GM12878 (cell line): ENCODE measurements around the gene TRERF1.

ENCODE experiments used
- CBX3 ChIP-seq: fragments of 200-600 bp; sonication (generic); IDR thresholded peaks from 2 replicates; pipeline ENCODE4 v1.6.1; 2016; ENCODE audit warnings: low read depth, borderline replicate concordance
- EGR1 ChIP-seq, 2 experiments: IDR thresholded peaks; 1 replicate in 1 of 2; 2 replicates in 1 of 2; pipeline ENCODE4 v1.6.1; 2011 to 2012; ENCODE audit warnings: low read depth in 2 of 2, low read length in 2 of 2, borderline replicate concordance in 1 of 2, mild to moderate bottlenecking in 1 of 2, moderate library complexity in 1 of 2
- EZH2 ChIP-seq: IDR thresholded peaks from 2 replicates; pipeline ENCODE4 v1.6.1; 2012; ENCODE audit warnings: low read depth, mild to moderate bottlenecking, control low read depth, inconsistent platforms, low read length, borderline replicate concordance; ENCODE audit not compliant: control insufficient read depth
- MEF2A ChIP-seq: IDR thresholded peaks from 2 replicates; pipeline ENCODE4 v1.6.1; 2011; ENCODE audit warnings: low read depth, mild to moderate bottlenecking, low read length, moderate library complexity; ENCODE audit not compliant: insufficient read depth
- NRF1 ChIP-seq: conservative IDR thresholded peaks from 2 replicates; pipeline ENCODE4 v1.6.1; 2011; ENCODE audit warnings: mild to moderate bottlenecking, low read depth, low read length, improper control_type of control experiment
- POLR2A ChIP-seq: IDR thresholded peaks from 2 replicates; pipeline ENCODE4 v1.6.1; 2011; ENCODE audit warnings: low read depth, mild to moderate bottlenecking, low read length
- POLR2AphosphoS5 ChIP-seq: IDR thresholded peaks from 2 replicates; pipeline ENCODE4 v1.6.1; 2011; ENCODE audit warnings: mild to moderate bottlenecking, low read length, inconsistent platforms
- SIN3A ChIP-seq: IDR thresholded peaks from 2 replicates; pipeline ENCODE4 v1.6.1; 2012; ENCODE audit warnings: low read depth, low read length, improper control_type of control experiment
- SMC3 ChIP-seq: IDR thresholded peaks from 2 replicates; pipeline ENCODE4 v1.6.1; 2011; ENCODE audit warnings: low read length, improper control_type of control experiment, borderline replicate concordance
- ZNF207 ChIP-seq: fragments of 450-650 bp; IDR thresholded peaks from 2 replicates; pipeline ENCODE4 v1.6.1; 2014; ENCODE audit warnings: antibody characterized with exemption, mild to moderate bottlenecking, borderline replicate concordance
- ZNF384 ChIP-seq: IDR thresholded peaks from 2 replicates; pipeline ENCODE4 v1.6.1; 2012; ENCODE audit warnings: low read depth, mild to moderate bottlenecking, low read length, improper control_type of control experiment, borderline replicate concordance
- TF ChIP-seq, protein P1 (sequence below): fragments of 150-350 bp; IDR thresholded peaks from 2 replicates; pipeline ENCODE4 v1.6.1; 2016; ENCODE audit warnings: low read depth, low read length

DNA sequence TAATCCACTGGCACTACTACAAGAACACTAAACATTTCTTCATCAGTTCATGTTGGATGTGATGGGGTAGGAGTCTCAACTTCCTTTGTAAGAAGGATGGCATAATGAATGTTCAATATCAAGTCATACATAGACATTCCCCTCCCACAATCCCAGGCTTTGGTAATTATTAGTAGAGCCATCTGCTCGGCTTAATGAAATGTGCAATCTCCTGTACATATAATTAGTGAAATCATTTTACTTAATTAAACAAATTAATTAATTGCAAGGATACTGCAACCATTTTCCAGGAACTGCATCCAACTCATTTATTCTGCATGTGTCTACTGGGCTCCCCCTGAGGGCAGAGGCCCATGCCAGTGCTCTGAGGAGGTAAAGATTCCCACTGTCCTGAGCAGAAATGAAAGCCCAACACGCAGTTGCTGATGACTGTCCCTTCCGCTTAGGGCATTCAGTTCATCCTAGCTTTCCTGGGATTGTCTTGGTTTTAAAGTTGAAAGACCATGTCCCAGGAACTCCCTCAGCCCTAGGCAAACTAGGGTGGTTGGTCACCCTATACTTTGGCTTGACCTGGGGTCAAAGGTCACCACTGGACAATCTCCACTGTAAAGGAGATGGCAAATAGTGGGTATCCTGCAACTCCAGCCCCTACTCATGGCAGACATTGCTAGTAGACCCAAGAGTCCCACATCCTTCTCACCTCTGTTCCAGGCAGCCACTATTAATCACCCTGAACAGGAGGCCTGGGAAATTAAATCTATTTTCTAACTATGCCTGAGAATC is 109.8 kb downstream of the TRERF1 start:
- no peak for TF ChIP-seq POLR2AphosphoS5
- no peak for TF ChIP-seq SMC3
- no peak for TF ChIP-seq MEF2A
- no peak for TF ChIP-seq EZH2
- TF ChIP-seq CBX3 = no peak
- TF ChIP-seq POLR2A = no peak
- no peak for TF ChIP-seq NRF1
- no peak for TF ChIP-seq SIN3A
- no peak for TF ChIP-seq ZNF384
- TF ChIP-seq, protein P1, sequence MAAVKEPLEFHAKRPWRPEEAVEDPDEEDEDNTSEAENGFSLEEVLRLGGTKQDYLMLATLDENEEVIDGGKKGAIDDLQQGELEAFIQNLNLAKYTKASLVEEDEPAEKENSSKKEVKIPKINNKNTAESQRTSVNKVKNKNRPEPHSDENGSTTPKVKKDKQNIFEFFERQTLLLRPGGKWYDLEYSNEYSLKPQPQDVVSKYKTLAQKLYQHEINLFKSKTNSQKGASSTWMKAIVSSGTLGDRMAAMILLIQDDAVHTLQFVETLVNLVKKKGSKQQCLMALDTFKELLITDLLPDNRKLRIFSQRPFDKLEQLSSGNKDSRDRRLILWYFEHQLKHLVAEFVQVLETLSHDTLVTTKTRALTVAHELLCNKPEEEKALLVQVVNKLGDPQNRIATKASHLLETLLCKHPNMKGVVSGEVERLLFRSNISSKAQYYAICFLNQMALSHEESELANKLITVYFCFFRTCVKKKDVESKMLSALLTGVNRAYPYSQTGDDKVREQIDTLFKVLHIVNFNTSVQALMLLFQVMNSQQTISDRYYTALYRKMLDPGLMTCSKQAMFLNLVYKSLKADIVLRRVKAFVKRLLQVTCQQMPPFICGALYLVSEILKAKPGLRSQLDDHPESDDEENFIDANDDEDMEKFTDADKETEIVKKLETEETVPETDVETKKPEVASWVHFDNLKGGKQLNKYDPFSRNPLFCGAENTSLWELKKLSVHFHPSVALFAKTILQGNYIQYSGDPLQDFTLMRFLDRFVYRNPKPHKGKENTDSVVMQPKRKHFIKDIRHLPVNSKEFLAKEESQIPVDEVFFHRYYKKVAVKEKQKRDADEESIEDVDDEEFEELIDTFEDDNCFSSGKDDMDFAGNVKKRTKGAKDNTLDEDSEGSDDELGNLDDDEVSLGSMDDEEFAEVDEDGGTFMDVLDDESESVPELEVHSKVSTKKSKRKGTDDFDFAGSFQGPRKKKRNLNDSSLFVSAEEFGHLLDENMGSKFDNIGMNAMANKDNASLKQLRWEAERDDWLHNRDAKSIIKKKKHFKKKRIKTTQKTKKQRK = no peak
- no peak for TF ChIP-seq ZNF207
- TF ChIP-seq EGR1 (IDR thresholded peaks at IDR 0.05; ENCODE audit: borderline replicate concordance in 1 of 2, low read depth in 2 of 2, low read length in 2 of 2) = no peak
